GM21529 (cell line): ENCODE measurements around the gene ADAMTSL4.

Source experiments
- ATAC-seq: cut with Tn5 transposase; IDR thresholded peaks from one replicate; pipeline ENCODE4 v1.9.1; 2021; ENCODE audit not compliant: unreplicated experiment

ADAMTSL4 gene

GRCh38 chr1:150534002-150534401 lies 15.2 kb upstream of the ADAMTSL4 start:
- no peak for ATAC-seq

- no peak for ATAC-seq
Measured at GRCh38 chr1:150535511-150536287, 13.5 kb upstream of the ADAMTSL4 start.

- ATAC-seq: no peak
Measured at GRCh38 chr1:150536836-150537731, 12.1 kb upstream of the ADAMTSL4 start.

DNA sequence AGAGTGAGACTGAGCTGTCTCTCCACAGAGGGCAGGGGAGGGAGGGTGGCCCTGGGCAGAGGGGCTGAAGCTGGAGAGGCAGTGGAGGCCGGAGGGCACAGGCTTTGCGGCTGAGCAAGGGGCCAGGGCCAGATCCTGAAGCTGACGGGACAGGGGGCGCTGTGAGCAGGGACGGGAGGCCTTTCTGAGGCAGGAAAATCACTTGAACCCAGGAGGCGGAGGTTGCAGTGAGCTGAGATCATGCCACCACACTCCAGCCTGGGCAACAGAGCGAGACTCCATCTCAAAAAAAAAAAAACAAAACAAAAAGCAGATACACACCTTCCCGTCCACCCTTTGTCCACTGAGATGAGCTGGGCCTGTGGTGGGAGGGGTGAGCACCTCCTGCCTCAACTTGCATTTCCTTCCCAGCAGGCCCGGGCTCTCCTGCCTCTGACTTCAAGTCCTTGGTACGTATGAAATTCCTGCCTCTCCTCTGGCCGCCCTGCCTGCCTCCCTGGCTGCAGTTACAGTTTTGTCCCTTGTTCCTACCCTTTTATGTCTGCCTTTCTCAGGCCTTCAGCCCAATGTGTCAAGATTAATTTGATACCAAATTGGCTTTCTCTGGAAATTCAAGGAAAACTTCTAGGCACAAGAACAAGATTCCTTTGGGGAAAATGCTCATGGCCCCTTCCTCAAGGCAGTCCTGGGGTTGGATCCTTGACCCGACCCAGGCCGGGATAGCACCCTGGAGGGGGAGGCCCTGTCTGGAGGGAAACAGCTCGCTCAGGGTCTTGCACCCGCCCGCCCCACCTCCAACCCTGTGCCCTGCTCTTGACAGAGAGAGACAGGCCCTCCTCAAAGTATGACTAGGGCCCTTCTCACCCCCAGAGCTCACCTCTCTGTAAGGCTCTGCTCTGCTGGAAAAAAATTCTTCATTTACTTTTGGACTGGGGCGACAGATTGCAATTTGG lies 11.2 kb upstream of the ADAMTSL4 start:
- no peak for ATAC-seq

DNA sequence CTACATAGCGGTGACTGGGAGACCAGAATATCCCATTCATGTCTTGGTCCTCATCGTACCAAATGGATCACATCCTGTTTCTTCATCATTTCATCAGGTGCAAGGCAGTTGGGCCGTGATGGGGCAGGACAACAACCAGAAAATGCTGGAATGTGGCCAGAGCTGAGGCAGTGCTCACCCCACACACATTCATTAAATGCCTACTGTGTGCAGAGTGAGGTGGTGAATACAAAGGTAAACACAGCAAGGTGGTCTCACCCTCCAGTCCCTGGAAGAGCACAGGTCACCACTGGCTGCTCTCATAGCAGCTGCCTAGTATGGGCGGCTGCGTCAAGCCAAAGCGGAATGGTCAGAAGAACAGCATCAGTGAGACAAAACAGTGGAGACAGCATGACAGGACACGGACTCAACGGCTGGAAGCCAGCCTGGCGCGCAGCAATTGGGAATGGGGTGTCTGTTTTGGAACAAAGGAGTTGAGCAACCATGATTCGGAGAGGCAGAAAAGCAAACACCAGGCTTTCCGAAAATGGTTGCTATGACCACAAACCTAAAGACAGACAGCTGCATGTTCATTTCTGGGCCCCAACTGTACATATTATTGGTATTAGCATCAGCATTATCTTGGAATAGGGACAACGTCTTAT lies 5.6 kb upstream of the ADAMTSL4 start:
- ATAC-seq: no peak

DNA sequence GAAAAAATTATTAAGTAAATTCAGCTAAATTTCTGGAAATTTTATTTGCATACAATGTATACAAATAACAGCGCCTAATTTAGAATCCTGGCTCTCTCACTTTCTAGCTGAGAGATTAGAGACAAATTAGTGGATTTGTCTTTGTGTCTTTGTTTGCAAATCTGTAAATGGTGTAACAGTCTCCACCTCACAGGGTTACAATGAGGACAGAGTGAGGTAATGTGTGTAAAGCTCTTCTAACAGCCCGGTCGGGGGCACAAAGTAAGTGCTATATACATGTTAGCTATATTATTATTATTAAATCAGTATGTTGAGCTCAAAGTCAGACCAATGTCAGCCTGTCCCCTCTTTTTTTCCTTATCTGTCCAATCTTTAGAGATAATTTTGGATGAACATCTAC lies 5.0 kb upstream of the ADAMTSL4 start:
- no peak for ATAC-seq

DNA sequence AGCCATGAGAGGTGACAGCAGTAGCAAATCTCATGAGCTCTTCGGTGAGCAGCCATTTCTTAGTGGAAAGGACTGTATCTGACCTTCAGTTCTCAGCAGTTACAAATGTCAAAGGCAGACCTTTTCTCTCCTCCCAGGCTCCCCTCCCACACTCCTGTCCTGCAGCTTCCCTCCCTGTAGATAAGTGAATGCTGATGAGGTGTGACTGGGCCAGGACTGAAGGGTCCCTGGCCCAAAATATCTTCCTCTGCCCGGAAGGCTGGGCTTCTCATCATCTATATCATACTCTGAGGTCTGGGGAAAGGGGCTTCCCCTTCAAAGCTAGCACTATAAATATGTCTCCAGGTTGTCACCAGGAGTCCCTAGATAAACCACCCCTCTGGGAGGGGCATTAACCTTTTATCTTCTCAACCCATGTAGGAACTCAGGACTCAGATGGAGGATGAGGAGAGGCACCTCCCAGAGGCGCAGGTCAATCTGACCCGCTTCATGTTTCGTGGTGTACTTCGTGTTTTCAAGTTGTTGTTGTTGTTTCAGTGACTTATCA lies 3.6 kb upstream of the ADAMTSL4 start:
- no peak for ATAC-seq

- no peak for ATAC-seq
Measured at GRCh38 chr1:150546294-150546937, 2.8 kb upstream of the ADAMTSL4 start.

GRCh38 chr1:150548324-150548631 lies 930 bp upstream of the ADAMTSL4 start:
- ATAC-seq: no peak

DNA sequence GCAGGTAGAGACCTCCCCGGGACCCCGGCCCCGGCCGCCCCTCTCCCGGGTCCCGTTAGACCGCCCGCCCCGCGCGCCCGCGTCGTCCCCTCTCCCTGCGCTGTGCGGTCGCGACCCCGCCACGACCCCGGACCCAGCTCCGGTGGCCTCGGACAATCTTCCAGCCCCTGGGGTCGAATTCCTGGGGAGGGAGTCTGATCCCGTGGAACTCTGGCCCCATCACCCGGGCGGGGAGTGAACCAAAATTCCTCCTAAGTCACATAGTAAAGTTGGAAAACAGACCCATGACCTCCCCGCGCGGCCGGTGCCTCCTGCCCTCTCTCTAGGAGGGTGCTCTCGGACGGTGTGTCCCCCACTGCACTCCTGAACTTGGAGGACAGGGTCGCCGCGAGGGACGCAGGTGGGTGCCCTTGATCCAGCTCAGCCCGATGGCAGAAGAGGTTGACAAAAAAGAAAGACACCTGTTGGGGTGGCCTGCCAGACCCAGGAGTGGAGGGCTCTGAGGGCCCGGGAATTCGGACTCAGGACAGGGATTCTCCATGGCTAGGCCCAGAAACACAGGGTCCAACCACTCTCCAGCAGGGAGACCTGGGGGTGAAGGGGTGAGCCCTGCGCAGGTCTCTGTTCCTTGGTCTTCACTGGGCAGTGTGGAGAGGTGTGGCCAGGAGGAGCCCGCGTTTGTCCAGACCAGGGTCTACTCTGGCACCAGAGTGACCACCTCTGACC lies 451 bp downstream of the ADAMTSL4 start:
- no peak for ATAC-seq

- no peak for ATAC-seq
Measured at GRCh38 chr1:150550222-150551050, 1.2 kb downstream of the ADAMTSL4 start.

- ATAC-seq: no peak
Measured at GRCh38 chr1:150551051-150551783, 2.0 kb downstream of the ADAMTSL4 start.

GRCh38 chr1:150551784-150552127 lies 2.5 kb downstream of the ADAMTSL4 start:
- ATAC-seq: no peak

- no peak for ATAC-seq
Measured at GRCh38 chr1:150552128-150552910, 3.1 kb downstream of the ADAMTSL4 start.

DNA sequence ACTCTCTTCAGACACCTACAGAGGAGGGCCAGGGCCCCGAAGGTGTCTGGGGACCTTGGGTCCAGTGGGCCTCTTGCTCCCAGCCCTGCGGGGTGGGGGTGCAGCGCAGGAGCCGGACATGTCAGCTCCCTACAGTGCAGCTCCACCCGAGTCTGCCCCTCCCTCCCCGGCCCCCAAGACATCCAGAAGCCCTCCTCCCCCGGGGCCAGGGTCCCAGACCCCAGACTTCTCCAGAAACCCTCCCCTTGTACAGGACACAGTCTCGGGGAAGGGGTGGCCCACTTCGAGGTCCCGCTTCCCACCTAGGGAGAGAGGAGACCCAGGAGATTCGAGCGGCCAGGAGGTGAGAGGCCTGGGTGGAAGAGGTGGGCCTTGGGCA lies 3.7 kb downstream of the ADAMTSL4 start:
- ATAC-seq: no peak

DNA sequence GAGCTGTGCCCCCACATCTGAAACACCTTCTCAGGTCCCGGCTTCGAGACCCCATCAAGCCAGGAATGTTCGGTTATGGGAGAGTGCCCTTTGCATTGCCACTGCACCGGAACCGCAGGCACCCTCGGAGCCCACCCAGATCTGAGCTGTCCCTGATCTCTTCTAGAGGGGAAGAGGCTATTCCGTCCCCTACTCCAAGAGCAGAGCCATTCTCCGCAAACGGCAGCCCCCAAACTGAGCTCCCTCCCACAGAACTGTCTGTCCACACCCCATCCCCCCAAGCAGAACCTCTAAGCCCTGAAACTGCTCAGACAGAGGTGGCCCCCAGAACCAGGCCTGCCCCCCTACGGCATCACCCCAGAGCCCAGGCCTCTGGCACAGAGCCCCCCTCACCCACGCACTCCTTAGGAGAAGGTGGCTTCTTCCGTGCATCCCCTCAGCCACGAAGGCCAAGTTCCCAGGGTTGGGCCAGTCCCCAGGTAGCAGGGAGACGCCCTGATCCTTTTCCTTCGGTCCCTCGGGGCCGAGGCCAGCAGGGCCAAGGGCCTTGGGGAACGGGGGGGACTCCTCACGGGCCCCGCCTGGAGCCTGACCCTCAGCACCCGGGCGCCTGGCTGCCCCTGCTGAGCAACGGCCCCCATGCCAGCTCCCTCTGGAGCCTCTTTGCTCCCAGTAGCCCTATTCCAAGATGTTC lies 4.3 kb downstream of the ADAMTSL4 start:
- no peak for ATAC-seq

DNA sequence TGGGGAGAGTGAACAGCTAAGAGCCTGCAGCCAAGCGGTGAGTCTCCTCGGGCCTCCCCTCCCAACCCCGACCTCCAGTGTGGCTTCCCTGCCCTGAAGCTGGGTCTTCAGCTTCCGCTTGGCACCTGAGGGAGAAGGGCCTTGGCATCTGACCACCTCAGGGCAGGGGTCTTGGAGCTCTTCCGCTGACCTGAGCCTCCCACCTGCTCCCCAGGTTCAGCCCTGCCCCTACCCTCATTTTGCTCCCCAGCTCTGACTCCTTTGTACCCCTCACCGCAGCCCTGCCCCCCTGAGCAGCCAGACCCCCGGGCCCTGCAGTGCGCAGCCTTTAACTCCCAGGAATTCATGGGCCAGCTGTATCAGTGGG lies 4.9 kb downstream of the ADAMTSL4 start:
- ATAC-seq: no peak
